ENCODE results near the gene C3AR1.
"Not testable (repeated sequence)": the region's sequence is repeated elsewhere in the genome, so short reads cannot be mapped to it uniquely, and the experiment has no call there.

Gene C3AR1

DNA sequence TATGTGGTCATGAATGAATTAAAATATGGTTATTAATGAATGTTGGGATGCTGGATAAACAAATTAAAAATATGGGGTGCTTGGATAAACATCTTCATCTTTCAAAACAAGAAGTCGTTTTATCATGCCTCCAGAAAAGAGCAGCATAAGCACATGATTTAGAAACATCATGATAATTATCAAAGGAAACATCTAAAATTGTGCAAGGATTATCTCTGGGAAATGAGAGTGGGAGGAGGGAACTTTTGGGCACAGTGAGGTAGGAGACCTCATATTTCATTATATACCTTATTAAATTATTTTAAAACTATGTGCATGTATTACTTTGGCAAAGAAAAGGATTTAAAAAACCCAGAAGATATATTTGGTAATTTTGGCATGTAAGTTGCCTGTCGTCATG, 8.9 kb downstream of the C3AR1 start:
- no peak for DNase-seq

GRCh38 chr12:8054816-8055215, 11.3 kb downstream of the C3AR1 start:
- DNase-seq, result no peak

DNA sequence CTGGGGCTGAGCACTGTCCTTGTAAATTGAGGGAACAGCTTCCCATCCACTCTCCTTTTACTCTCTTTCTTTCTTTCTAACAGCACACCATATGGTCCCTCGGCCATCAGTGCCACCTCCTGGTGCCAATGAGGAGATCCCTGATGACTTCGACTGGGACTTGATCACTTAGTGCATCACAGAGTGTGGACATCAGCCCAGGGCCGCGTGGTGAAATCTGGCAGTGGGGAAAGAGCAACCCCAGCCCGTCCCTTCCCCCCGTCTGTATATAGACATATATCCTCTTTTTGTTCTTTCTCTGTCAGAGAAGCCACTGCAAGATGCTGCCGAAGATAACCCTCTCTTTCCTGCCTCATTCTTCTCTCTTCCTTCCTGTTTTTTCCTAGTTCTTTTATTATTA, 13.5 kb downstream of the C3AR1 start:
- no peak for DNase-seq

- no peak for DNase-seq
Measured at GRCh38 chr12:8050600-8051250, 15.4 kb downstream of the C3AR1 start.

GRCh38 chr12:8048906-8049305, 17.3 kb downstream of the C3AR1 start:
- peak; percentile 7 for DNase-seq

- no peak for DNase-seq
Measured at GRCh38 chr12:8047842-8048241, 18.3 kb downstream of the C3AR1 start.

GRCh38 chr12:8045952-8046944, 19.9 kb downstream of the C3AR1 start:
- DNase-seq, result peak; percentile 65

GRCh38 chr12:8040791-8041190, 25.4 kb downstream of the C3AR1 start:
- no peak for DNase-seq

DNA sequence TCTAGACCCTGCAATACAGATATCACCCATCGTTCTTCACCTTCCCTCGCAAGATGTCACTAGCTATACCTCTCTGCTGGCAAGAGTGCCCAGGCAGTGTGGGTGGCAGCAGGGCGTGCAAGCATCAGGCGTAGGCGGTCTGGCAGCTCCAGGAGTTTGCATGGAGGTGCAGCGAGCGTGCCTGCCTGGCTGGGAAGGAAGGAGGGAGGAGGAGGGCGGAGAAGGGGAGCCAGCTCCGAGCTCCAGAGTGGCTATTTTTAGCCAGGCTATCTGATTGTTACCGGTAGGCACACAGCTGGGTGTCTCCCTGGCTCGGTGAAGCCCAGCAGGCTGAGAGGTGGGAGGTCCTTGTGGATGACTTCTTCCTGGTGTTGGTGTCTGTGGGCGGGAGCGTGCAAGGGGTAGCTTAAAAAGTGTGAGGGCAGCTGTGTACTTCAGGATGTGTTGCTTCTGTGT, 27.5 kb downstream of the C3AR1 start:
- DNase-seq, result peak; percentile 71

DNA sequence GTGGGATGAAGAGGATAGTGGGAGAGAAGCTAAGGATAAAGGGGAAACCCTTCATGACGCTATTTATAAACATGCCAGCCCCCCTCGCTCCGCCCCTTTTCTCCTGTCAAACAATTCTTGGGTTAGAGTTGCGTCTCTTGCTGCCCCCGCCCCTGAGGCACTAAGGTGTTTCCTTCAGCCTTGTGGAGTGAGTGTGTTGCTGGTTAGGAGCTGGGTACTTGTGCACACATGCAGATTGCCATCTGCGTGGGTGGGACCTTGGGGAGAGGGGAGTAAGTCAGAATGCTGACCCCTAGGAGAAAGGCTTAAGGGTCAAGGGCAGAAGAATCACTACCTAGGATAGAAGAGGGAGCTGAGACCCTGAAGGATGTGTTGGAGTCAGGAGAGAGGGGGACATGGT, 28.2 kb downstream of the C3AR1 start:
- no peak for DNase-seq

- no peak for DNase-seq
Measured at GRCh38 chr12:8037046-8037663, 29.0 kb downstream of the C3AR1 start.

DNA sequence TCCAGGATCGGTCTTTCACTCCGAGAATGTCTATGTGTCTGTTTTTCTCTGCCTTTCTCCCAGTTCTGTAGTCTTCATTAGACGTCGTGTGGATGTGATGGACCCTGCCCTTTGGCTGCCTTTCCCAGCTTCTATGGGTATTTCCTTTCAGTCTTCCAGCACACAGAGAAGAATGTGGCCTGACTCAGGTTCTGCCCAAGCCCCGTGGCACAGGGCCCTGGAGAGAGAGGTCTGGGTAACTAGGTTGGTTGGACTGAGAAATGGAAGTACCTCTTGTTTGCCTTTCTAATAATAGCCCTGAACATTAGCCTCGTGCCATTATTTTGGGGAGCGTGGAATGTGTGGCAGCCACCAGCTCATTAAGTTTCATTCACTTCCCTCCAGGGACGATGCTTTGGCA, 29.8 kb downstream of the C3AR1 start:
- no peak for DNase-seq

DNA sequence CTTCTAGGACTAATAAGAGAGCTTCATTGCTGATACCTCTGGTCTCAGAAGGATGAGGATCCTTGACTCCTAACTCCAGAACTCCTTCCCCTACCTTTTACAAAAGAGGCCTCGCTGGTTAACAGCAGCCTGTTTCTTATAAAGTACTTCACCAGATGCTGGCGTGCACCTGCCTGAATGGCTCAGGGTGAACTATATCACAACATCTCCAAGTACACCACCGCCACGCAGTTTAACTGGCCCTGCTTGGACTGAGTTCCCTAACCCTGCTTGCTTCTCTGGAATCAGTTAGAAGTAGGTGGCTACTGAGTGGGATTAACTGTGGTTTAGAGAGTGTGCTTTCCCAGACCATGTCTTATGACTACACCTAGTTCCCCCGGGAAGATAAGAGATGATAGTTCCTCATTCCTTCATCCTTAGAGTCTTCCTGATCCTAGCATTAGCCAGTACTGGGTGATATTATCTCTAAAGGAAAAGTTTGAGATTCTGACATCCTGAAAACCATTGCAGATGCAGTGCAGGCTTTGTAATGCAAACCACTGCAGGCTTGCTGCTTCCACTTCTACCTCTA, 30.6 kb downstream of the C3AR1 start:
- no peak for DNase-seq

- peak; percentile 7 for DNase-seq
Measured at GRCh38 chr12:8034802-8035201, 31.4 kb downstream of the C3AR1 start.

DNA sequence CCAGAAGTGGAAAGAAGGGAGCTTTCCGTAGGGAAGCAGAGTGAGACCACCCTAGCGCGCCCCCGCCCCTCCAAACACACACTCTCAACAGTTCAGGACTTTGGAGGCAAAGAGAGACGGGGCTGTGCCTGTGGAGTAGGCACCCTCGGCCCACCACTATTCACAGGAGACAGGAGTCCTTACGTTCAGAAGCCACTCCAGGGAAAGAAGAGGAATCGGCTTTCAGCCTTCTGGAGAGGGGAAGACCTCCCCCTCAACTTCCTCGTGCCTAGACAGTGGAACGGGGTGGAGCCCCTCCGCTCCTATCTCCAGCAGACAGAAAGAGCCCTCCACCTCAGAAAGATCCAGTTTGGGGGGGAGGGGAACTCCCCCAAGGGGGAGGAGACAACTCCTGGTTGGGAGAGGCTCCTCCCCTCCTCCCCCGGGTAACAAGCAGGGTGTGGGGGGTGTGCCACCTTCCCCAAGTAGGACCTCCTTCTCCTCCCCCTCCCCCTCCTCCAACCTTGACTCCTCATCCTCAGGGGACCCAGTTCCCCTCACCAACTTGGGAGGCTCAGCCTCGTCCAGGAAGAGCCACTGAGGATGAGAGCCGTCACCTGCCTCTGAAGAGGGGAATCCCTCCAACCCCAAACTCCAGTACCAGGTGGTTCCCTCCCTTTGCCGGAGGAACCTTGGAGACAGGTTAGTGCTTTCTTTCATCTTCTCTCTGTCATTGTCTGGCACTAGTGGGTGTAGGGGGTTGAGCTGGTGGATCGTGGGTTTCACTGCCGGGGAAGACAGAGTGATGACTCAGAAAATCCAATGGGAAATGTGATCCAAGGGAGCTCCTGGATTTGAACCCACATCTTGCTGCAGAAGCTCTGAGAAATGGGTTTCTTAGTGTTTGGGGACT, 32.8 kb downstream of the C3AR1 start:
- DNase-seq, result peak; percentile 61

- DNase-seq, result peak; percentile 77
Measured at GRCh38 chr12:8032242-8033152, 33.7 kb downstream of the C3AR1 start, which contains the start of gene FOXJ2. Gene FOXJ2, plus strand, starts transcription at chr12:8032716. Its CDS starts 7,117 bp downstream, at chr12:8039833.

DNA sequence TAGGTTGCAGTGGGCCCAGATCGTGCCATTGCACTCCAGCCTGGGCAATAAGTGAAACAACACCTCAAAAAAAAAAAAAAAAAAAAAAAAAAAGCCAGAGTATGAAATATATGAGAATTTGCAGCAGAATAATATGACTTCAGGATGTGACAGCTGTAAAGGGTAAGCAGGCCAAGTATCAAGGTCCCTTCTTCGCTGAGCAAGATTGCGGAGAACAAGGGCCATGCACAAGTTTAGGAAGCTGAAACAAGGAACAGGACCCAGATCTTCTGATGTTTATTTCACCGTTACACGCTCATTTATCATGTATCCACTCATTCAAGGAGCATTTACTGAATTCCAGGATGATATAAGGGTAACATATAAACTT, 34.3 kb downstream of the C3AR1 start:
- DNase-seq, result peak; percentile 8

GRCh38 chr12:8031017-8031416, 35.1 kb downstream of the C3AR1 start:
- DNase-seq, result not testable (repeated sequence)

DNA sequence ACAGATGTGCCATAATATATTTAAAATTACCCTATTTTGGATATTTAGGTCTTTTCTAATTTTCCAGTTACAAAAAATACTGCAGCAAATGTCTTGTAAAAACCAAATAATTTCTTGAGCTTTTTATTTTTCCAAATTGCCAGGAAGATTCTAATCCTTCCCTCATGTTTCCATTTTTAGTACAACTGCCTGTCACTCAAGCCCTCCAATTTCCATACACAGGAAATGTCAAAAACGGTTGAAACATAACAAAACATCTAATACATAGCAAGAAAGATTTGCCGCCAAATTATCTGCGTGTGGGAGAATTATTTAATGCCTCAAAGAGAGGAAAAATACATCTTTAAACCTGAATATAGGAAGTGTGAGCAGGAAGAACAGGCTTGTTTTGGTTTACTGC, 36.0 kb downstream of the C3AR1 start:
- no peak for DNase-seq

DNA sequence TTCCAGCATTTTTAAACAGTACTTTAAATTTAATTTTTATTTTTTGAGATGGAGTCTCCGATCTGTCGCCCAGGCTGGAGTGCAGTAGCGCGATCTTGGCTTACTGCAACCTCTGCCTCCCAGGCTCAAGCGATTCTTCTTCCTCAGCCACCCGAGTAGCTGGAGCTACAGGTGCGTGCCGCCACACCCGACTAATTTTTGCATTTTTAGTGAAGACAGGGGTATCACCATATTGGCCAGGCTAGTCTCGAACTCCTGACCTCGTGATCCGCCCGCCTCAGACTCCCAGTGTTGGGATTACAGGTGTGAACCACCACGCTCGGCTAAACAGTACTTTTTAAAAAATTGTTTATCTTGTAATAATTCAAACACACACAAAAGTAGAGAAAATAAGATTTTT, 37.9 kb downstream of the C3AR1 start:
- no peak for DNase-seq

GRCh38 chr12:8027856-8028255, 38.3 kb downstream of the C3AR1 start:
- no peak for DNase-seq
